Pancreas (tissue), 10 donors: ENCODE data around the gene P2RX5. TPM values are rescaled to one million over a fixed set of nuclear protein-coding genes. Genes with fewer than 3 reads are reported as not detected.
"Not testable (repeated sequence)": the region's sequence is repeated elsewhere in the genome, so short reads cannot be mapped to it uniquely, and the experiment has no call there.

ENCODE experiments used
- ATAC-seq, 4 donors: fragments of 200-7000 bp; cut with Tn5 transposase; one replicate each; pipeline versions ENCODE4 v1.8.0 to v1.9.1; 2020; ENCODE audit warnings: mild to moderate bottlenecking in 4 of 4, moderate library complexity in 4 of 4
- DNase-seq, 6 donors: peaks; one replicate each; pipeline ENCODE4 v3.0.0-alpha.2; 2020
- FAIRE-seq: peaks from 2 replicates; lab custom pipeline; 2012; peaks lifted over from hg19 to GRCh38; lab: Jason Lieb, UNC
- H3K27ac ChIP-seq, 4 donors: fragments of 200-600 bp; sonication (generic); 1 replicate in 3 of 4; 2 replicates in 1 of 4; pipeline versions ENCODE4 v1.5.0 to v1.8.0; 2020
- H3K27me3 ChIP-seq, 4 donors: fragments of 200-600 bp; one replicate each; pipeline ENCODE4 v1.8.0; 2021
- H3K36me3 ChIP-seq, 3 donors: fragments of 200-600 bp; sonication (generic) in 1 of 3; one replicate each; pipeline versions ENCODE4 v1.5.0 to v1.8.0; 2020 to 2021
- H3K4me1 ChIP-seq, 3 donors: fragments of 200-600 bp; one replicate each; pipeline ENCODE4 v1.8.0; 2021
- H3K4me3 ChIP-seq, 4 donors: fragments of 200-600 bp; sonication (generic) in 2 of 4; one replicate each; pipeline versions ENCODE4 v1.5.0 to v1.8.0; 2020 to 2021
- H3K9me3 ChIP-seq, 4 donors: fragments of 200-600 bp; one replicate each; pipeline ENCODE4 v1.8.0; 2021
- WGBS, 2 donors: extraction: QIAGEN DNeasy Blood & Tissue Kit; methylation state at CpG; one replicate each; pipeline ENCODE4 v1.1.7; 2013; 5-methylcytosine and 5-hydroxymethylcytosine counted together
- intact Hi-C, 3 donors: fragments of 100-400 bp; cut with DNase I; formaldehyde crosslinking; loops; one replicate each; pipeline versions ENCODE4 v1.11.1 to v1.14.2; 2022
- polyA plus RNA-seq, 2 donors: library from polyadenylated mRNA; stranded (reverse); fragments of 200-250 nt; gene quantifications; one replicate each; pipeline ENCODE4 v1.2.3, GENCODE V29; 2013
- total RNA-seq, 6 donors: library from RNA; stranded (reverse); fragmentation: NEBNext Ultra II Directional in 4 of 6; extraction: Animal tissue kit (Norgen Biotek cat#: 25700) in 4 of 6; gene quantifications; one replicate each; pipeline versions ENCODE4 v1.2.1 to v1.2.4, GENCODE V29; 2021 to 2023
- TF ChIP-seq, protein P1 (sequence below), 4 donors: fragments of 200-600 bp; sonication (generic) in 3 of 4; IDR thresholded peaks; one replicate each; pipeline versions ENCODE4 v1.5.0 to v1.8.0; 2021; ENCODE audit warnings: antibody characterized with exemption in 4 of 4
- donor health status: healthy with polysubstance abuse.
- donor health status: DM: no; HTN: no; CAD: no; lungs with moderate emphysema.
- donor health status: DM: no; HTN: no; CAD: no.
- donor health status: control.
- donor health status: control.
- donor health status: Bipolar disorder and iron deficiency.
- donor health status: DM: yes; HTN: yes; CAD: no.
- donor health status: DM: no; HTN: no; CAD: no.
- donor health status: DM: no; HTN: no; CAD: no.
- donor health status: DM: yes; HTN: yes; CAD: no.

P2RX5 gene
- total and polyA plus RNA-seq, 8 donors = 0.13 to 1.4 (median 0.55) TPM

DNA sequence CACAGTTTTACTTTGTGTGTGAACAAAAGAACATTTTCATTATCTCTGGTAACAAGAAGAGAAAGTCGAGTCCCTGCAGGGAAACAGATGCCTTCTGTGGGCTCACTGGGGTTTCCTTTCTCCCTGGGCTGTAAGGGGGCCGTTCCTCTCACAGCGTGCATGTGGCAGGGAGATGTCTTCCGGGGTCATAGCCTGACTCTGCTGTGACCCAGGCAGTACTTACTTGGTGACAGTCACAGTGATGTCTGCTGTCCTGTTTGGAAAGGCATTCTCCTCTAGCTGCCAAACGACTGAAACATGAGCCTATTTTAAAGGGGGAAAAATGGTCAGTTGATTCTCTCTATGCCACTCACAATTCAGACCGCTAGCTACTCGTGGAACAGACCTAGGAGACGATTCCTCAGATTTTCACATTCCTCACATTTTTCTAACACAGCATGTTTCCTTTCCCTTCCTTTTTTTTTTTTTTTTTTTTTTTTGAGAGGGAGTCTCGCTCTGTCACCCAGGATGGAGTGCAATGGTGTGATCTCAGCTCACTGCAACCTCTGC, 35.0 kb upstream of the P2RX5 start:
- DNase-seq (no peak), FAIRE-seq (no peak), ATAC-seq (no peak)
- TF ChIP-seq, protein P1, sequence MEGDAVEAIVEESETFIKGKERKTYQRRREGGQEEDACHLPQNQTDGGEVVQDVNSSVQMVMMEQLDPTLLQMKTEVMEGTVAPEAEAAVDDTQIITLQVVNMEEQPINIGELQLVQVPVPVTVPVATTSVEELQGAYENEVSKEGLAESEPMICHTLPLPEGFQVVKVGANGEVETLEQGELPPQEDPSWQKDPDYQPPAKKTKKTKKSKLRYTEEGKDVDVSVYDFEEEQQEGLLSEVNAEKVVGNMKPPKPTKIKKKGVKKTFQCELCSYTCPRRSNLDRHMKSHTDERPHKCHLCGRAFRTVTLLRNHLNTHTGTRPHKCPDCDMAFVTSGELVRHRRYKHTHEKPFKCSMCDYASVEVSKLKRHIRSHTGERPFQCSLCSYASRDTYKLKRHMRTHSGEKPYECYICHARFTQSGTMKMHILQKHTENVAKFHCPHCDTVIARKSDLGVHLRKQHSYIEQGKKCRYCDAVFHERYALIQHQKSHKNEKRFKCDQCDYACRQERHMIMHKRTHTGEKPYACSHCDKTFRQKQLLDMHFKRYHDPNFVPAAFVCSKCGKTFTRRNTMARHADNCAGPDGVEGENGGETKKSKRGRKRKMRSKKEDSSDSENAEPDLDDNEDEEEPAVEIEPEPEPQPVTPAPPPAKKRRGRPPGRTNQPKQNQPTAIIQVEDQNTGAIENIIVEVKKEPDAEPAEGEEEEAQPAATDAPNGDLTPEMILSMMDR (IDR thresholded peaks at IDR 0.05) = no peak
- Histone ChIP-seq H3K4me3 (no peak overlapping the region), H3K27ac (no peak overlapping the region), H3K9me3 (no peaks in the 10 kb centered on the region), H3K36me3 (no peaks in the 10 kb centered on the region), H3K4me1 (no peaks in the 10 kb centered on the region), H3K27me3 (no peaks in the 10 kb centered on the region)
- intact Hi-C loops = loop anchor here in 2 of 3 donors (10.0 kb wide), 1 partner anchor 94 kb away; no protein-coding TSS in a partner anchor
- 51 to 54% methylated on average over 9 of the region's 9 CpGs for WGBS, 2 donors

DNA sequence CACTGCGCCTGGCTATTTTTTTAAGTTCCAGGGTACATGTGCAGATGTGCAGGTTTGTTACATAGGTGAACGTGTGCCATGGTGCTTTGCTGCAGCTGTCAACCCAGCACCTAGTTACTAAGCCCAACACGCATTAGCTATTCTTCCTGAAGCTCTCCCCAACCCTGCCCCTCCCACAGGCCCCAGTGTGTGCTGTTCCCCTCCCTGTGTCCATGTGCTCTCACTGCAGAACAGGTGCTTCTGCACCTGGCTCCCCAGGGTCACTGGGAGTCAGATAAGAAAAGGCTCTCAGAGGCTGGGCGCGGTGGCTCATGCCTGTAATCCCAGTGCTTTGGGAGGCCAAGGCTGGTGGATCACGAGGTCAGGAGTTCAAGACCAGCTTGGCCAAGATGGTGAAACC, 33.9 kb upstream of the P2RX5 start:
- no peak for ATAC-seq
- intact Hi-C loops = loop anchor here in 2 of 3 donors (10.0 kb wide), 1 partner anchor 95 kb away; no protein-coding TSS in a partner anchor
- no peaks in the 10 kb centered on the region for H3K36me3 ChIP-seq
- H3K27ac ChIP-seq = no peak overlapping the region
- no peak for DNase-seq
- H3K9me3 ChIP-seq = no peaks in the 10 kb centered on the region
- no peak overlapping the region for H3K4me3 ChIP-seq
- TF ChIP-seq, protein P1 (IDR thresholded peaks at IDR 0.05) = no peak
- no peak for FAIRE-seq
- no peaks in the 10 kb centered on the region for H3K27me3 ChIP-seq
- WGBS, 2 donors = 54 to 60% methylated on average over 6 of the region's 6 CpGs
- no peaks in the 10 kb centered on the region for H3K4me1 ChIP-seq

DNA sequence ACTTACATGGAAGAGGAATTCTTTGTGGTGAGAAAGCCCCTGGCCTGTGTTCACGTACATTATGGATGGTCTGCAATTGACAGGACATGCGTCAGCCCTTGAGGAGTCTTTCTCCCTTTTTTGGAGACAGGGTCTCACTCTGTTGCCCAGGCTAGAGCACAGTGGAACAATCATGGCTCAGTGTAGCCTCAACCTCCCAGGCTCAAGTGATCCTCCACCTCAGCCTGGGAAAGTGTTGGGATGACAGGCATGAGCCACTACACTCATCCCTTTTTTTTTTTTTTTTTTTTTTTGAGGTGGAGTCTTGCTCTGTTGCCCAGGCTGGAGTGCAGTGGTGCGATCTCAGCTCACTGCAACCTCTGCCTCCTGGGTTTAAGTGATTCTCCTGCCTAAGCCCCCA, 32.1 kb upstream of the P2RX5 start:
- H3K4me1 ChIP-seq, H3K27ac ChIP-seq, DNase-seq, H3K4me3 ChIP-seq, H3K27me3 ChIP-seq, H3K9me3 ChIP-seq, ATAC-seq, intact Hi-C loops, H3K36me3 ChIP-seq, FAIRE-seq: not testable (repeated sequence)
- WGBS, 2 donors = 96 to 98% methylated on average over 3 of the region's 3 CpGs

DNA sequence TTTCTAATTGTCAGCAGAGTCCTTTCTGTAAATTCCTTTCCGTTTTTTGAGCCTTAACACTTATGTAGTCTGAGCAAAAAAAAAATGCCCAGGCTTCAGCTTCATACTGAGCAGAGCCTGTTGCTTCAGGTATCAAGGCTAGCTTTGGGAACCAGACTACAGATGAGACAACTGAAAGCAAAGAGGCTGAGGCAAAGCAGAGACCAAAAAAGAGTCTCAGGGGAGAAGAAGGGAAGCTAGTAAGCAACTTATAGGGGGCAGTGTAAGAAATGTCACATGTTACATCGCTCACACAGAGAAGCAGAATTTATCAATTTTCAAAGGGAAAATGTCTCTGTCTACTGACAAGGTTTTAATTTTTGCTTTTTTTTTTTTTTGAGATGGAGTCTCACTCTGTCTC, 31.1 kb upstream of the P2RX5 start:
- peaks cover 0 to 14% (median 5%) of the 10 kb centered on the region in 3 donors for H3K4me1 ChIP-seq
- H3K4me3 ChIP-seq = no peak overlapping the region
- WGBS, 2 donors = 25 to 62% methylated on average over 2 of the region's 2 CpGs
- ATAC-seq = no peak
- H3K36me3 ChIP-seq = no peaks in the 10 kb centered on the region
- DNase-seq = no peak
- TF ChIP-seq, protein P1 (IDR thresholded peaks at IDR 0.05) = no peak
- H3K9me3 ChIP-seq = no peaks in the 10 kb centered on the region
- intact Hi-C loops = no loop called here
- H3K27me3 ChIP-seq = no peaks in the 10 kb centered on the region
- no peak for FAIRE-seq
- H3K27ac ChIP-seq = no peak overlapping the region

DNA sequence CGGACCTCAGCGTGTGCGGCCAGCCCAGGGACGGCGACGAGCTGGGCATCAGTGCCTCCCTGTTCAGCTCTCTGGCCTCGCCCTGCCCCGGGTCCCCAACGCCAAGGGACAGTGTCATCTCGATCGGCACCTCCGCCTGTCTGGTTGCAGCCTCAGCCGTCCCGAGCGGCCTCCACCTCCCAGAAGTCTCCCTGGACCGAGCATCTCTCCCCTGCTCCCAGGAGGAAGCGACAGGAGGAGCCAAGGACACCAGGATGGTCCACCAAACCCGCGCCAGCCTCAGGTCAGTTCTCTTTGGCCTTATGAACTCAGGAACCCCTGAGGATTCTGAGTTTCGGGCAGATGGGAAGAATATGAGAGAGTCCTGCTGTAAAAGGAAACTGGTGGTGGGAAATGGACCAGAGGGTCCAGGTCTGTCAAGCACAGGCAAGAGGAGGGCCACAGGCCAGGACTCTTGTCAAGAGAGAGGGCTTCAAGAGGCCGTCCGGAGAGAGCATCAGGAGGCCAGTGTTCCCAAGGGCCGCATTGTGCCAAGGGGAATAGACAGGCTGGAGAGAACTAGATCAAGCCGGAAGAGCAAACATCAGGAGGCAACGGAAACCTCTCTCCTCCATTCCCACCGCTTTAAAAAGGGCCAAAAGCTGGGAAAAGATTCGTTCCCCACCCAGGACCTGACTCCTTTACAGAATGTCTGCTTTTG, 28.6 kb upstream of the P2RX5 start:
- peak overlapping the region; percentile 65 to 96 (median 79) for H3K4me3 ChIP-seq
- peaks cover 0 to 2% (median 0%) of the 10 kb centered on the region in 3 donors for H3K36me3 ChIP-seq
- no peak overlapping the region for H3K27ac ChIP-seq
- intact Hi-C loops = no loop called here
- TF ChIP-seq, protein P1 (IDR thresholded peaks at IDR 0.05) = no peak
- WGBS, 2 donors = 12 to 13% methylated on average over 27 of the region's 27 CpGs
- FAIRE-seq (no peak), DNase-seq (peak in 5 of 6 donors; percentile 18 to 76 (median 35)), ATAC-seq (peak in 1 of 4 donors; percentile 2)
- H3K27me3 ChIP-seq = no peaks in the 10 kb centered on the region
- peaks cover 0 to 14% (median 5%) of the 10 kb centered on the region in 3 donors for H3K4me1 ChIP-seq
- H3K9me3 ChIP-seq = no peaks in the 10 kb centered on the region
